Cardiac ventricle fibroblast (primary cell): Measurements from ENCODE around the gene NFASC. TPM values are rescaled to one million over a fixed set of nuclear protein-coding genes. Genes with fewer than 3 reads are reported as not detected.

Experiments used
- total RNA-seq: library from RNA; depleted of rRNA; stranded (reverse); fragments of >200 nt; gene quantifications from 2 replicates; pipeline ENCODE4 v1.2.3, GENCODE V29; 2015

Gene NFASC
- 15.8 and 19.3 TPM in 2 replicates for total RNA-seq

DNA sequence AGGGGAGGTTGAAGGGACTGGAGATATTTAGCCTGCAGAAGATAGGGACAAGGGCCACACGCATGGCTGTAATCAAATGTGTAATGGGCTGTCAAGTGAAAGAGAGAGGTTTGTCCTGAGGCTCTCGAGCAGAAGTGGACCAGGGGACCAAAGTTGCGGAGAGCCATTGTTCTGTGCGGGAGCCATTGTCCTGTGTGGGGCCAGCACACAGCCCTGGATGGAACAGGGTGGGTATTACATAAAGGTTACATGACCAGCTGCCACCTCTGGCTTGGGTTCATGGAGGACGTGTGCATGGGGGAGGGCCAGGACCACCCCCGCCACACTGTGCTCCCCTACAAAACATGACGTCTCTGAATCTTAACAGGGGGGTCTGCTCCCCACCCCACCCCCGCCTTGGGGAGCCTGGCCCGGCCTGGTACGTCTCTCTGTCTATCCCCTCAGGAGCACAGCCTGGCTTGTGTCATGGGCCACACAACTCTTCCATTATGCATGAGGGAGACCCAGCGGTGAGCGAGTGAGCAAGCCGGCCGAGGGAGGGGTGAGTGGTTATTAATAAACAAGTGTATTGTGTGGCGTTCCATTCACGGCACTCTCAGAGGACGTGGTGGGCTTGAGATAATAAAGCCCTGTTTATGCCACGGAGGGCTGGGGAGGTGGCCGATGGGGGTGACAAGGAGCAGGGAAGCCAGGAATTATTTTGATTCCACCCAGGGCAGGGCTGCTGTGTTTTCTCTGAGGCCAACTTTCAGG lies at the start of gene NFASC:
Gene NFASC (plus strand): TSS at position 703 of the 753 bp plus-strand sequence. CDS start 73,454 bp downstream, outside the sequence.

GRCh38 chr1:205042911-205043806 lies 172.5 kb downstream of the NFASC start, which contains the start of gene CNTN2:
CNTN2 (plus strand) TSS chr1:205043212; CDS start chr1:205053186, 9,974 bp downstream.

Other genes with a start within 250 kb of the NFASC start
- 0.19 and 0.39 TPM in 2 replicates for gene LRRN2, start 185.1 kb upstream of the NFASC start, total RNA-seq
- not detected in 2 replicates for gene CNTN2, start 172.3 kb downstream of the NFASC start, total RNA-seq
- 0.50 and 0.88 TPM in 2 replicates for gene TMEM81, start 213.6 kb downstream of the NFASC start, total RNA-seq